Ishikawa (cell line): ENCODE measurements around the gene ZNF860.

Experiments used
- CEBPB ChIP-seq: IDR thresholded peaks from 2 replicates; pipeline ENCODE4 v1.6.1; 2012
- CREB1 ChIP-seq: IDR thresholded peaks from 2 replicates; pipeline ENCODE4 v1.6.1; 2012; ENCODE audit warnings: low read depth
- EGR1 ChIP-seq: IDR thresholded peaks from 2 replicates; pipeline ENCODE4 v1.6.1; 2012
- EP300 ChIP-seq: IDR thresholded peaks from 2 replicates; pipeline ENCODE4 v1.6.1; 2012; ENCODE audit warnings: borderline replicate concordance
- FOXM1 ChIP-seq: IDR thresholded peaks from 2 replicates; pipeline ENCODE4 v1.6.1; 2012; ENCODE audit warnings: low read depth, borderline replicate concordance
- NFIC ChIP-seq: IDR thresholded peaks from 2 replicates; pipeline ENCODE4 v1.6.1; 2012
- RAD21 ChIP-seq: IDR thresholded peaks from 2 replicates; pipeline ENCODE4 v1.6.1; 2012; ENCODE audit warnings: low read depth
- TAF1 ChIP-seq: IDR thresholded peaks from 2 replicates; pipeline ENCODE4 v1.6.1; 2012; ENCODE audit warnings: low read depth, mild to moderate bottlenecking
- TCF12 ChIP-seq: IDR thresholded peaks from 2 replicates; pipeline ENCODE4 v1.6.1; 2012; ENCODE audit warnings: low read depth
- TEAD4 ChIP-seq: IDR thresholded peaks from 2 replicates; pipeline ENCODE4 v1.6.1; 2012
- USF1 ChIP-seq: IDR thresholded peaks from 2 replicates; pipeline ENCODE4 v1.6.1; 2012
- YY1 ChIP-seq: IDR thresholded peaks from 2 replicates; pipeline ENCODE4 v1.6.1; 2012; ENCODE audit warnings: low read depth
- ZBTB7A ChIP-seq: IDR thresholded peaks from 2 replicates; pipeline ENCODE4 v1.6.1; 2012; ENCODE audit warnings: low read depth
- TF ChIP-seq, protein P1 (sequence below): IDR thresholded peaks from 2 replicates; pipeline ENCODE4 v1.6.1; 2012; ENCODE audit warnings: low read depth, mild to moderate bottlenecking
- TF ChIP-seq, protein P2 (sequence below): IDR thresholded peaks from 2 replicates; pipeline ENCODE4 v1.6.1; 2012

ZNF860 gene

GRCh38 chr3:31945738-31946052 lies 35.9 kb upstream of the ZNF860 start:
- no peak for TF ChIP-seq ZBTB7A
- TF ChIP-seq TCF12 = no peak
- TF ChIP-seq RAD21 = no peak
- no peak for TF ChIP-seq YY1
- TF ChIP-seq, protein P1, sequence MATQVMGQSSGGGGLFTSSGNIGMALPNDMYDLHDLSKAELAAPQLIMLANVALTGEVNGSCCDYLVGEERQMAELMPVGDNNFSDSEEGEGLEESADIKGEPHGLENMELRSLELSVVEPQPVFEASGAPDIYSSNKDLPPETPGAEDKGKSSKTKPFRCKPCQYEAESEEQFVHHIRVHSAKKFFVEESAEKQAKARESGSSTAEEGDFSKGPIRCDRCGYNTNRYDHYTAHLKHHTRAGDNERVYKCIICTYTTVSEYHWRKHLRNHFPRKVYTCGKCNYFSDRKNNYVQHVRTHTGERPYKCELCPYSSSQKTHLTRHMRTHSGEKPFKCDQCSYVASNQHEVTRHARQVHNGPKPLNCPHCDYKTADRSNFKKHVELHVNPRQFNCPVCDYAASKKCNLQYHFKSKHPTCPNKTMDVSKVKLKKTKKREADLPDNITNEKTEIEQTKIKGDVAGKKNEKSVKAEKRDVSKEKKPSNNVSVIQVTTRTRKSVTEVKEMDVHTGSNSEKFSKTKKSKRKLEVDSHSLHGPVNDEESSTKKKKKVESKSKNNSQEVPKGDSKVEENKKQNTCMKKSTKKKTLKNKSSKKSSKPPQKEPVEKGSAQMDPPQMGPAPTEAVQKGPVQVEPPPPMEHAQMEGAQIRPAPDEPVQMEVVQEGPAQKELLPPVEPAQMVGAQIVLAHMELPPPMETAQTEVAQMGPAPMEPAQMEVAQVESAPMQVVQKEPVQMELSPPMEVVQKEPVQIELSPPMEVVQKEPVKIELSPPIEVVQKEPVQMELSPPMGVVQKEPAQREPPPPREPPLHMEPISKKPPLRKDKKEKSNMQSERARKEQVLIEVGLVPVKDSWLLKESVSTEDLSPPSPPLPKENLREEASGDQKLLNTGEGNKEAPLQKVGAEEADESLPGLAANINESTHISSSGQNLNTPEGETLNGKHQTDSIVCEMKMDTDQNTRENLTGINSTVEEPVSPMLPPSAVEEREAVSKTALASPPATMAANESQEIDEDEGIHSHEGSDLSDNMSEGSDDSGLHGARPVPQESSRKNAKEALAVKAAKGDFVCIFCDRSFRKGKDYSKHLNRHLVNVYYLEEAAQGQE = no peak
- no peak for TF ChIP-seq TAF1
- TF ChIP-seq USF1 = no peak
- TF ChIP-seq CREB1 = no peak
- TF ChIP-seq NFIC = no peak
- TF ChIP-seq TEAD4 = no peak

DNA sequence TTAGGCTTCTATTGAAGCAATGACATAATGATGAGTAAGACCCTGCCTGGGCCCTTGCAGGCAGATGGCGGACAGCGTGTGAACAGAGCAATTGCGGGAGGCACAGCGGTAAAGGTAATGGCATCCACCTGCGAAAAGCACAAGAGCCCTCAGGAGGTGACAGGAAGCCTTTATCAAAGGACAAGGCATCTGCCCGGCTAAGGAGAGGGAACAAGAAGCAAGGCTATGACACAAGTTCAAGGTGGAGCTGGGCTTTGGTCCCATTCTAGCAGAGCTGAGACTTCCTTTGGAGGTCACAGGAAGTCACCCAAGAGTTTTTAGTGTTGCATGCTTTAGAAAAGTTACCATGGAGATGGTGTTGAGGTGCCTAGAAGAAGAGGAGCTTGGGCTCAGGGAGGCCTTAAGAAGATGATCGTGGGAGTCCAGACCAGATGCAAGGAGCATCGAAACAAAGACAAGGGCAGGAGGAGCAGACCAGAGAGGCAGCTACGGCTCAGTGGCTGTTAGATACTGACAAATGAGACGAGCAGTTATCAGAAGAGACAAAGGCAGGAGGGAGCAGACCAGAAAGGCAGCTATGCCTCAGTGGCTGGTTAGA lies 35.0 kb upstream of the ZNF860 start:
- no peak for TF ChIP-seq NFIC
- TF ChIP-seq RAD21 = no peak
- no peak for TF ChIP-seq EP300
- no peak for TF ChIP-seq CREB1
- TF ChIP-seq, protein P1 = no peak
- no peak for TF ChIP-seq EGR1
- TF ChIP-seq, protein P2, sequence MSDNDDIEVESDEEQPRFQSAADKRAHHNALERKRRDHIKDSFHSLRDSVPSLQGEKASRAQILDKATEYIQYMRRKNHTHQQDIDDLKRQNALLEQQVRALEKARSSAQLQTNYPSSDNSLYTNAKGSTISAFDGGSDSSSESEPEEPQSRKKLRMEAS = no peak
- TF ChIP-seq CEBPB = no peak
- TF ChIP-seq ZBTB7A = no peak
- TF ChIP-seq YY1 = no peak
- TF ChIP-seq USF1 = no peak
- no peak for TF ChIP-seq TEAD4
- no peak for TF ChIP-seq TCF12
- no peak for TF ChIP-seq FOXM1
- no peak for TF ChIP-seq TAF1

DNA sequence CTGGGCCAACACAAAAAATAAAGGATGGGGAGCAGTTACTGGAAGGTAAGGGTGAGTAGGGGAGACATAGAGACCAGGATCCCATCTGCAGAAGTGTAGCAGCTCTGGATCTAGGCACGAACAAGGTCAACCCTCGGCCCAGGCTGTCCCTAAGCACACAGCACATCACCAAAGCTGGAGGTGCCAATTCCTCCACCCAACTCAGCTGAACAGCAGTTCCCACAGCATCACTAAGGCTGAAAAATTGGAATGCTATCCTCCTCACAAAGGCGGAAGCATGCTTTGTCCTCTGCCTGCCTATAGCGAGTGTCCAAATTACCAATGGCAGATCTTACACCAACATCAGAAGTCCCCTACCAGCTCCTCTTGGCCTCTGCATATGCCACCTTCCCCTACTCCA lies 34.4 kb upstream of the ZNF860 start:
- no peak for TF ChIP-seq RAD21
- no peak for TF ChIP-seq EP300
- TF ChIP-seq CREB1 = no peak
- no peak for TF ChIP-seq ZBTB7A
- no peak for TF ChIP-seq TEAD4
- TF ChIP-seq, protein P2 = no peak
- TF ChIP-seq FOXM1 = no peak
- TF ChIP-seq, protein P1 = no peak
- TF ChIP-seq TAF1 = no peak
- no peak for TF ChIP-seq NFIC
- no peak for TF ChIP-seq YY1
- no peak for TF ChIP-seq USF1
- TF ChIP-seq CEBPB = no peak
- no peak for TF ChIP-seq EGR1
- TF ChIP-seq TCF12 = no peak

GRCh38 chr3:31947671-31948091 lies 33.9 kb upstream of the ZNF860 start:
- TF ChIP-seq, protein P2 = no peak
- TF ChIP-seq CEBPB (no peak), EGR1 (no peak), USF1 (no peak), EP300 (no peak)
